CD4-positive, alpha-beta T cell treated with Interleukin-6 at 100 ng/mL for 8 hours (primary cell): ENCODE data around the gene RIPOR3.
"Not testable (repeated sequence)": the region's sequence is repeated elsewhere in the genome, so short reads cannot be mapped to it uniquely, and the experiment has no call there.

Experiments used
- DNase-seq: peaks from one replicate; pipeline ENCODE4 v3.0.0-alpha.2; 2020; ENCODE audit warnings: mixed read lengths, low spot score

The RIPOR3 gene

GRCh38 chr20:50632701-50633100 lies 58.6 kb downstream of the RIPOR3 start:
- DNase-seq = no peak

GRCh38 chr20:50632236-50632635 lies 59.1 kb downstream of the RIPOR3 start:
- no peak for DNase-seq

GRCh38 chr20:50630578-50631263 lies 60.6 kb downstream of the RIPOR3 start:
- no peak for DNase-seq

GRCh38 chr20:50629670-50630045 lies 61.7 kb downstream of the RIPOR3 start:
- DNase-seq = no peak

GRCh38 chr20:50628853-50629669 lies 62.3 kb downstream of the RIPOR3 start:
- no peak for DNase-seq

- DNase-seq = no peak
These were observed 63.0 kb downstream of the RIPOR3 start for GRCh38 chr20:50628332-50628731.

GRCh38 chr20:50627747-50628146 lies 63.6 kb downstream of the RIPOR3 start:
- DNase-seq = no peak

- no peak for DNase-seq
These were observed 65.2 kb downstream of the RIPOR3 start for GRCh38 chr20:50625986-50626677.

GRCh38 chr20:50624351-50625016 lies 66.9 kb downstream of the RIPOR3 start:
- no peak for DNase-seq

GRCh38 chr20:50621068-50621665 lies 70.2 kb downstream of the RIPOR3 start:
- DNase-seq = no peak

GRCh38 chr20:50620459-50620858 lies 70.9 kb downstream of the RIPOR3 start:
- DNase-seq = not testable (repeated sequence)

GRCh38 chr20:50618537-50618936 lies 72.8 kb downstream of the RIPOR3 start:
- DNase-seq = no peak

GRCh38 chr20:50617022-50617421 lies 74.3 kb downstream of the RIPOR3 start:
- DNase-seq = no peak

- no peak for DNase-seq
These were observed 75.9 kb downstream of the RIPOR3 start for GRCh38 chr20:50615407-50615806.

GRCh38 chr20:50613438-50614169 lies 77.7 kb downstream of the RIPOR3 start:
- DNase-seq = no peak

- DNase-seq = no peak
These were observed 80.1 kb downstream of the RIPOR3 start for GRCh38 chr20:50611128-50611810.

GRCh38 chr20:50610212-50610718 lies 81.1 kb downstream of the RIPOR3 start:
- no peak for DNase-seq

- DNase-seq = no peak
These were observed 81.8 kb downstream of the RIPOR3 start for GRCh38 chr20:50609438-50609989.

- DNase-seq = no peak
These were observed 82.6 kb downstream of the RIPOR3 start for GRCh38 chr20:50608750-50609104.
